ENCODE measurements around the gene SRR.

SRR gene

DNA sequence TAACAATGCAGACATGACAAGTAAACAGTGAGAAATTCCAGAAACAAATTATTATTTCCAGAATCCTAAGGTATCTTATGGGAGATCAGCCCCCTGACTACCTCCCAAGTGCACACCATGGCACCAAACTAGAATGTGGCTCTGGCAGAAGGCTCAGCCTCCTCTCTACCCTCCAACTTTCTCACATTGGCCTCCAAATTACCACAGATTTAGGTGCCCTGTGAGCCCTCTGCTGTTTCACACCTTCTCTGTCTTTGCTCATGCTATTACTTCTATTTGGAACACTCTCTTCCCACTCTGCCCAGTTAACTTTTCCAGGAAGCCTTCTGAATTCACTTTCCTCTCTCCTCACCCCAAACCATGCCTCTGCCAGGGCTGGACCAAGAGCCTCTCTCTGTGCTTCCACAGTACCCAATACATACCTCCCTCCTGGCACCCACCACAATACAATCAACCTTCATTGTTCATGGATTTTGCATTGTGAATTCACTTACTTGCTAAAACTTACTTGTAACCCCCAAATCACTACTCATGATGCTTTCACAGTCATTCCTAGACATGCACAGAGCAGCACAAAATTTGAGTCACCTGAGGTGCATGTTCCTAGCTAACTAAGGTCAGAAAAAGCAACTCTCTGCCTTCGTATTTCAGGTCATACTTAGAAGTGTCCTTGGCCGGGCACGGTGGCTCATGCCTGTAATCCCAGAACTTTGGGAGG lies 31.6 kb upstream of the SRR start:
- Histone ChIP-seq H3K9ac (ENCODE audit: low read depth, low read length) (no peak overlapping the region), H3K27me3 (ENCODE audit: control insufficient read depth, insufficient read depth, low read length) (no peaks in the 10 kb centered on the region), H3K4me3 (ENCODE audit: low read length) (no peak overlapping the region), H3K4me1 (ENCODE audit: control insufficient read depth, insufficient read depth, low read length) (no peaks in the 10 kb centered on the region), H3K9me3 (replicated peaks; ENCODE audit: low read length) (no peaks in the 10 kb centered on the region), H3K36me3 (ENCODE audit: insufficient read depth, low read length) (peaks cover 5% of the 10 kb centered on the region), H3K4me2 (ENCODE audit: low read length) (no peak overlapping the region)

GRCh38 chr17:2274414-2274813 lies 29.3 kb upstream of the SRR start:
- Histone ChIP-seq H3K36me3 (ENCODE audit: insufficient read depth, low read length) (peaks cover 10% of the 10 kb centered on the region), H3K4me1 (ENCODE audit: control insufficient read depth, insufficient read depth, low read length) (no peaks in the 10 kb centered on the region), H3K4me2 (ENCODE audit: low read length) (no peak overlapping the region), H3K4me3 (ENCODE audit: low read length) (no peak overlapping the region), H3K9ac (ENCODE audit: low read depth, low read length) (no peak overlapping the region), H3K9me3 (replicated peaks; ENCODE audit: low read length) (no peaks in the 10 kb centered on the region), H3K27me3 (ENCODE audit: control insufficient read depth, insufficient read depth, low read length) (no peaks in the 10 kb centered on the region)

- Histone ChIP-seq H3K9me3 (replicated peaks; ENCODE audit: low read length) (no peaks in the 10 kb centered on the region), H3K9ac (ENCODE audit: low read depth, low read length) (no peak overlapping the region), H3K4me1 (ENCODE audit: control insufficient read depth, insufficient read depth, low read length) (no peaks in the 10 kb centered on the region), H3K4me2 (ENCODE audit: low read length) (no peak overlapping the region), H3K36me3 (ENCODE audit: insufficient read depth, low read length) (peaks cover 21% of the 10 kb centered on the region), H3K27me3 (ENCODE audit: control insufficient read depth, insufficient read depth, low read length) (no peaks in the 10 kb centered on the region), H3K4me3 (ENCODE audit: low read length) (no peak overlapping the region)
These were observed 28.0 kb upstream of the SRR start for GRCh38 chr17:2275722-2276121.

- Histone ChIP-seq H3K9me3 (replicated peaks; ENCODE audit: low read length) (no peaks in the 10 kb centered on the region), H3K9ac (ENCODE audit: low read depth, low read length) (no peak overlapping the region), H3K36me3 (ENCODE audit: insufficient read depth, low read length) (peaks cover 38% of the 10 kb centered on the region), H3K27me3 (ENCODE audit: control insufficient read depth, insufficient read depth, low read length) (no peaks in the 10 kb centered on the region), H3K4me1 (ENCODE audit: control insufficient read depth, insufficient read depth, low read length) (no peaks in the 10 kb centered on the region), H3K4me2 (ENCODE audit: low read length) (no peak overlapping the region), H3K4me3 (ENCODE audit: low read length) (no peak overlapping the region)
These were observed 26.1 kb upstream of the SRR start for GRCh38 chr17:2277429-2278170.

- Histone ChIP-seq H3K4me1 (ENCODE audit: control insufficient read depth, insufficient read depth, low read length) (no peaks in the 10 kb centered on the region), H3K36me3 (ENCODE audit: insufficient read depth, low read length) (peaks cover 50% of the 10 kb centered on the region), H3K4me2 (ENCODE audit: low read length) (no peak overlapping the region), H3K27me3 (ENCODE audit: control insufficient read depth, insufficient read depth, low read length) (no peaks in the 10 kb centered on the region), H3K9me3 (replicated peaks; ENCODE audit: low read length) (no peaks in the 10 kb centered on the region), H3K9ac (ENCODE audit: low read depth, low read length) (no peak overlapping the region), H3K4me3 (ENCODE audit: low read length) (no peak overlapping the region)
These were observed 24.0 kb upstream of the SRR start for GRCh38 chr17:2279707-2280106.

DNA sequence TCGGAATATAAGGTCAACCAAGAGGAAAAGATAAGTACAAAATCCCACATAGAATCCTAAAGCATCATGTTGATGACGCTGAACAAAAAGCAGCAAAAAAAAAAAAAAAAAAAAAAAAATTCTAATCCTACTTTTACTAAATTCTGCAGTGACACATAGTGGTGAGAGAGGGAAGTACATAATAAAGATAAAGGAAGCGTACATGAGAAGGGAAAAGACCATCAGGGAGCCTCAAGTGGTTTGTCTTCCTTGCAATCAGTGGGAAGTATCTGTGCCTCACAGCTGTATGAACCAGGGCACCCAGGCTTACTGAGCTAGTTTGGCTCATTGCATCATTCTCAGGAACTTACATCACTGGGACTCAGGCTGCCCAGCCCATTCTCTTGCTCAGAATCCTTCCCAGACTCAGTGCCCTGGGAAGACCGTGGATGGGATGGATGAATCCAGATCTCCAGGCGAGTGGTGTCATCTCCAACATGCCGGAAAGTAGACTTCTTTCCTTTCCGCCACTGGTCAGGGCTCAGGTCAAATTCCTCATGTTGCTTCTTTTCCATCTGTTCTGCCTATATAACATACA lies 21.4 kb upstream of the SRR start:
- no peak overlapping the region for H3K9ac ChIP-seq (ENCODE audit: low read depth, low read length)
- no peaks in the 10 kb centered on the region for H3K4me1 ChIP-seq (ENCODE audit: control insufficient read depth, insufficient read depth, low read length)
- H3K9me3 ChIP-seq (replicated peaks; ENCODE audit: low read length): no peaks in the 10 kb centered on the region
- no peak overlapping the region for H3K4me2 ChIP-seq (ENCODE audit: low read length)
- H3K27me3 ChIP-seq (ENCODE audit: control insufficient read depth, insufficient read depth, low read length): no peaks in the 10 kb centered on the region
- peaks cover 63% of the 10 kb centered on the region for H3K36me3 ChIP-seq (ENCODE audit: insufficient read depth, low read length)
- H3K4me3 ChIP-seq (ENCODE audit: low read length): no peak overlapping the region

GRCh38 chr17:2283302-2283701 lies 20.4 kb upstream of the SRR start:
- H3K36me3 ChIP-seq (ENCODE audit: insufficient read depth, low read length): peaks cover 66% of the 10 kb centered on the region
- no peaks in the 10 kb centered on the region for H3K27me3 ChIP-seq (ENCODE audit: control insufficient read depth, insufficient read depth, low read length)
- no peak overlapping the region for H3K4me3 ChIP-seq (ENCODE audit: low read length)
- H3K4me2 ChIP-seq (ENCODE audit: low read length): no peak overlapping the region
- H3K4me1 ChIP-seq (ENCODE audit: control insufficient read depth, insufficient read depth, low read length): no peaks in the 10 kb centered on the region
- H3K9ac ChIP-seq (ENCODE audit: low read depth, low read length): no peak overlapping the region
- no peaks in the 10 kb centered on the region for H3K9me3 ChIP-seq (replicated peaks; ENCODE audit: low read length)

GRCh38 chr17:2289878-2290478 lies 13.8 kb upstream of the SRR start:
- no peak overlapping the region for H3K4me2 ChIP-seq (ENCODE audit: low read length)
- H3K9ac ChIP-seq (ENCODE audit: low read depth, low read length): no peak overlapping the region
- peaks cover 49% of the 10 kb centered on the region for H3K36me3 ChIP-seq (ENCODE audit: insufficient read depth, low read length)
- H3K4me1 ChIP-seq (ENCODE audit: control insufficient read depth, insufficient read depth, low read length): peaks cover 4% of the 10 kb centered on the region
- no peaks in the 10 kb centered on the region for H3K9me3 ChIP-seq (replicated peaks; ENCODE audit: low read length)
- H3K4me3 ChIP-seq (ENCODE audit: low read length): no peak overlapping the region
- H3K27me3 ChIP-seq (ENCODE audit: control insufficient read depth, insufficient read depth, low read length): no peaks in the 10 kb centered on the region

GRCh38 chr17:2292100-2292499 lies 11.7 kb upstream of the SRR start:
- Histone ChIP-seq H3K9ac (ENCODE audit: low read depth, low read length) (no peak overlapping the region), H3K27me3 (ENCODE audit: control insufficient read depth, insufficient read depth, low read length) (no peaks in the 10 kb centered on the region), H3K4me3 (ENCODE audit: low read length) (no peak overlapping the region), H3K9me3 (replicated peaks; ENCODE audit: low read length) (no peaks in the 10 kb centered on the region), H3K4me1 (ENCODE audit: control insufficient read depth, insufficient read depth, low read length) (peaks cover 4% of the 10 kb centered on the region), H3K36me3 (ENCODE audit: insufficient read depth, low read length) (peaks cover 57% of the 10 kb centered on the region), H3K4me2 (ENCODE audit: low read length) (no peak overlapping the region)

- Histone ChIP-seq H3K9ac (ENCODE audit: low read depth, low read length) (no peak overlapping the region), H3K36me3 (ENCODE audit: insufficient read depth, low read length) (peaks cover 65% of the 10 kb centered on the region), H3K9me3 (replicated peaks; ENCODE audit: low read length) (no peaks in the 10 kb centered on the region), H3K4me1 (ENCODE audit: control insufficient read depth, insufficient read depth, low read length) (peaks cover 4% of the 10 kb centered on the region), H3K27me3 (ENCODE audit: control insufficient read depth, insufficient read depth, low read length) (no peaks in the 10 kb centered on the region), H3K4me3 (ENCODE audit: low read length) (no peak overlapping the region), H3K4me2 (ENCODE audit: low read length) (no peak overlapping the region)
These were observed 8.2 kb upstream of the SRR start for GRCh38 chr17:2295575-2295974.

GRCh38 chr17:2297023-2297422 lies 6.7 kb upstream of the SRR start:
- H3K27me3 ChIP-seq (ENCODE audit: control insufficient read depth, insufficient read depth, low read length): no peaks in the 10 kb centered on the region
- H3K4me1 ChIP-seq (ENCODE audit: control insufficient read depth, insufficient read depth, low read length): peaks cover 7% of the 10 kb centered on the region
- H3K4me2 ChIP-seq (ENCODE audit: low read length): no peak overlapping the region
- H3K9me3 ChIP-seq (replicated peaks; ENCODE audit: low read length): no peaks in the 10 kb centered on the region
- no peak overlapping the region for H3K4me3 ChIP-seq (ENCODE audit: low read length)
- H3K9ac ChIP-seq (ENCODE audit: low read depth, low read length): no peak overlapping the region
- H3K36me3 ChIP-seq (ENCODE audit: insufficient read depth, low read length): peaks cover 59% of the 10 kb centered on the region
